ENCODE data around the gene JARID2. TPM values are rescaled to one million over a fixed set of nuclear protein-coding genes. Genes with fewer than 3 reads are reported as not detected.

The JARID2 gene
- total and polyA plus RNA-seq, 4 donors = 1.4 to 12.3 (median 3.4) TPM

DNA sequence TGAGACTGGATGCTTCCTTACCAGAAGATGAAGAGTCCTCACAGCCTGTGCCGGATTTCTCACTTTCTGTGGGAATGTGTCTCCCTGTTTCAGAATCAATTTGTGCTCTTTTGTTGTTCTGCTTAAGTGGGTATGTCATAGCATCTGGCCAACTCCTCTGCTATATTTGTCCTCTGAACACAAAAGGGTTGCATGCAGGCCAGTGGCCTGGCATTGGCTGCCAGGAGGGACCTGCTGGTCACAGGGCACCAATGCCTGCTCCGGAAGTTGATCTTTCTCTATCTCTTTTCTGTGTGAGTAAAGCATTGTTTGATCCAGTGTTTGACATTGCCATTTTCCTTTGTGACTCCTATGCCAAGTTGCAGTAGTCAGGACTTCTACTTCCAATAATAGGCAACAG, 47.8 kb downstream of the JARID2 start:
- no peak for DNase-seq (ENCODE audit: low spot score)
- TF ChIP-seq GABPA (IDR thresholded peaks at IDR 0.05 in 1 of 2, conservative IDR thresholded peaks at IDR 0.05 in 1 of 2) = no peak
- no peak for TF ChIP-seq RAD21 (IDR thresholded peaks at IDR 0.05)
- TF ChIP-seq, protein P1, sequence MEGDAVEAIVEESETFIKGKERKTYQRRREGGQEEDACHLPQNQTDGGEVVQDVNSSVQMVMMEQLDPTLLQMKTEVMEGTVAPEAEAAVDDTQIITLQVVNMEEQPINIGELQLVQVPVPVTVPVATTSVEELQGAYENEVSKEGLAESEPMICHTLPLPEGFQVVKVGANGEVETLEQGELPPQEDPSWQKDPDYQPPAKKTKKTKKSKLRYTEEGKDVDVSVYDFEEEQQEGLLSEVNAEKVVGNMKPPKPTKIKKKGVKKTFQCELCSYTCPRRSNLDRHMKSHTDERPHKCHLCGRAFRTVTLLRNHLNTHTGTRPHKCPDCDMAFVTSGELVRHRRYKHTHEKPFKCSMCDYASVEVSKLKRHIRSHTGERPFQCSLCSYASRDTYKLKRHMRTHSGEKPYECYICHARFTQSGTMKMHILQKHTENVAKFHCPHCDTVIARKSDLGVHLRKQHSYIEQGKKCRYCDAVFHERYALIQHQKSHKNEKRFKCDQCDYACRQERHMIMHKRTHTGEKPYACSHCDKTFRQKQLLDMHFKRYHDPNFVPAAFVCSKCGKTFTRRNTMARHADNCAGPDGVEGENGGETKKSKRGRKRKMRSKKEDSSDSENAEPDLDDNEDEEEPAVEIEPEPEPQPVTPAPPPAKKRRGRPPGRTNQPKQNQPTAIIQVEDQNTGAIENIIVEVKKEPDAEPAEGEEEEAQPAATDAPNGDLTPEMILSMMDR (IDR thresholded peaks at IDR 0.05; ENCODE audit: low read depth, low read length, missing input control) = no peak
- no peak for TF ChIP-seq SP1 (IDR thresholded peaks at IDR 0.05)
- TF ChIP-seq, protein P2, sequence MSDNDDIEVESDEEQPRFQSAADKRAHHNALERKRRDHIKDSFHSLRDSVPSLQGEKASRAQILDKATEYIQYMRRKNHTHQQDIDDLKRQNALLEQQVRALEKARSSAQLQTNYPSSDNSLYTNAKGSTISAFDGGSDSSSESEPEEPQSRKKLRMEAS (IDR thresholded peaks at IDR 0.05) = no peak
- TF ChIP-seq, protein P3, sequence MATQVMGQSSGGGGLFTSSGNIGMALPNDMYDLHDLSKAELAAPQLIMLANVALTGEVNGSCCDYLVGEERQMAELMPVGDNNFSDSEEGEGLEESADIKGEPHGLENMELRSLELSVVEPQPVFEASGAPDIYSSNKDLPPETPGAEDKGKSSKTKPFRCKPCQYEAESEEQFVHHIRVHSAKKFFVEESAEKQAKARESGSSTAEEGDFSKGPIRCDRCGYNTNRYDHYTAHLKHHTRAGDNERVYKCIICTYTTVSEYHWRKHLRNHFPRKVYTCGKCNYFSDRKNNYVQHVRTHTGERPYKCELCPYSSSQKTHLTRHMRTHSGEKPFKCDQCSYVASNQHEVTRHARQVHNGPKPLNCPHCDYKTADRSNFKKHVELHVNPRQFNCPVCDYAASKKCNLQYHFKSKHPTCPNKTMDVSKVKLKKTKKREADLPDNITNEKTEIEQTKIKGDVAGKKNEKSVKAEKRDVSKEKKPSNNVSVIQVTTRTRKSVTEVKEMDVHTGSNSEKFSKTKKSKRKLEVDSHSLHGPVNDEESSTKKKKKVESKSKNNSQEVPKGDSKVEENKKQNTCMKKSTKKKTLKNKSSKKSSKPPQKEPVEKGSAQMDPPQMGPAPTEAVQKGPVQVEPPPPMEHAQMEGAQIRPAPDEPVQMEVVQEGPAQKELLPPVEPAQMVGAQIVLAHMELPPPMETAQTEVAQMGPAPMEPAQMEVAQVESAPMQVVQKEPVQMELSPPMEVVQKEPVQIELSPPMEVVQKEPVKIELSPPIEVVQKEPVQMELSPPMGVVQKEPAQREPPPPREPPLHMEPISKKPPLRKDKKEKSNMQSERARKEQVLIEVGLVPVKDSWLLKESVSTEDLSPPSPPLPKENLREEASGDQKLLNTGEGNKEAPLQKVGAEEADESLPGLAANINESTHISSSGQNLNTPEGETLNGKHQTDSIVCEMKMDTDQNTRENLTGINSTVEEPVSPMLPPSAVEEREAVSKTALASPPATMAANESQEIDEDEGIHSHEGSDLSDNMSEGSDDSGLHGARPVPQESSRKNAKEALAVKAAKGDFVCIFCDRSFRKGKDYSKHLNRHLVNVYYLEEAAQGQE (IDR thresholded peaks at IDR 0.05) = no peak
- TF ChIP-seq, protein P4, sequence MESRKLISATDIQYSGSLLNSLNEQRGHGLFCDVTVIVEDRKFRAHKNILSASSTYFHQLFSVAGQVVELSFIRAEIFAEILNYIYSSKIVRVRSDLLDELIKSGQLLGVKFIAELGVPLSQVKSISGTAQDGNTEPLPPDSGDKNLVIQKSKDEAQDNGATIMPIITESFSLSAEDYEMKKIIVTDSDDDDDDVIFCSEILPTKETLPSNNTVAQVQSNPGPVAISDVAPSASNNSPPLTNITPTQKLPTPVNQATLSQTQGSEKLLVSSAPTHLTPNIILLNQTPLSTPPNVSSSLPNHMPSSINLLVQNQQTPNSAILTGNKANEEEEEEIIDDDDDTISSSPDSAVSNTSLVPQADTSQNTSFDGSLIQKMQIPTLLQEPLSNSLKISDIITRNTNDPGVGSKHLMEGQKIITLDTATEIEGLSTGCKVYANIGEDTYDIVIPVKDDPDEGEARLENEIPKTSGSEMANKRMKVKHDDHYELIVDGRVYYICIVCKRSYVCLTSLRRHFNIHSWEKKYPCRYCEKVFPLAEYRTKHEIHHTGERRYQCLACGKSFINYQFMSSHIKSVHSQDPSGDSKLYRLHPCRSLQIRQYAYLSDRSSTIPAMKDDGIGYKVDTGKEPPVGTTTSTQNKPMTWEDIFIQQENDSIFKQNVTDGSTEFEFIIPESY (IDR thresholded peaks at IDR 0.05) = no peak
- no peak for TF ChIP-seq YY1 (IDR thresholded peaks at IDR 0.05)
- TF ChIP-seq FOXA2 (IDR thresholded peaks at IDR 0.05) = no peak
- TF ChIP-seq RXRA (IDR thresholded peaks at IDR 0.05) = no peak
- TF ChIP-seq NR2F2 (IDR thresholded peaks at IDR 0.05) = no peak
- no peak for TF ChIP-seq HNF4G (IDR thresholded peaks at IDR 0.05)
- no peak for TF ChIP-seq JUND (IDR thresholded peaks at IDR 0.05)
- TF ChIP-seq HNF4A (conservative IDR thresholded peaks at IDR 0.05) = no peak
- no peak for TF ChIP-seq EGR1 (IDR thresholded peaks at IDR 0.05; ENCODE audit: low read depth in 2 of 2)
- TF ChIP-seq, protein P5, sequence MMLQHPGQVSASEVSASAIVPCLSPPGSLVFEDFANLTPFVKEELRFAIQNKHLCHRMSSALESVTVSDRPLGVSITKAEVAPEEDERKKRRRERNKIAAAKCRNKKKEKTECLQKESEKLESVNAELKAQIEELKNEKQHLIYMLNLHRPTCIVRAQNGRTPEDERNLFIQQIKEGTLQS (IDR thresholded peaks at IDR 0.05) = no peak
- TF ChIP-seq TAF1 (conservative IDR thresholded peaks at IDR 0.05) = no peak
- H3K27me3 ChIP-seq (ENCODE audit: control insufficient read depth in 4 of 4, insufficient read depth in 4 of 4, low read length in 3 of 4) = no peaks in the 10 kb centered on the region
- no peak overlapping the region for H3K9ac ChIP-seq (ENCODE audit: low read depth in 1 of 2, low read length in 2 of 2)
- no peaks in the 10 kb centered on the region for H3K9me3 ChIP-seq (ENCODE audit: control insufficient read depth in 4 of 4, low read length in 3 of 4)
- no peak overlapping the region for H3K4me3 ChIP-seq (ENCODE audit: low read depth in 1 of 3, low read length in 3 of 3)
- H3K36me3 ChIP-seq (ENCODE audit: control insufficient read depth in 4 of 4, insufficient read depth in 3 of 4, low read depth in 1 of 4, low read length in 3 of 4) = no peaks in the 10 kb centered on the region
- H3K4me1 ChIP-seq (ENCODE audit: control insufficient read depth in 4 of 4, insufficient read depth in 4 of 4, low read length in 3 of 4) = peaks cover 0 to 3% (median 0%) of the 10 kb centered on the region in 4 donors
- 79% methylated on average over 2 of the region's 2 CpGs for WGBS
- no peak overlapping the region for H3K27ac ChIP-seq (ENCODE audit: low read depth in 1 of 2, low read length in 2 of 2)

All from liver (tissue), 9 donors.